ENCODE results near the gene ZNF235.
"Not testable (repeated sequence)": the region's sequence is repeated elsewhere in the genome, so short reads cannot be mapped to it uniquely, and the experiment has no call there.

ZNF235 gene

DNA sequence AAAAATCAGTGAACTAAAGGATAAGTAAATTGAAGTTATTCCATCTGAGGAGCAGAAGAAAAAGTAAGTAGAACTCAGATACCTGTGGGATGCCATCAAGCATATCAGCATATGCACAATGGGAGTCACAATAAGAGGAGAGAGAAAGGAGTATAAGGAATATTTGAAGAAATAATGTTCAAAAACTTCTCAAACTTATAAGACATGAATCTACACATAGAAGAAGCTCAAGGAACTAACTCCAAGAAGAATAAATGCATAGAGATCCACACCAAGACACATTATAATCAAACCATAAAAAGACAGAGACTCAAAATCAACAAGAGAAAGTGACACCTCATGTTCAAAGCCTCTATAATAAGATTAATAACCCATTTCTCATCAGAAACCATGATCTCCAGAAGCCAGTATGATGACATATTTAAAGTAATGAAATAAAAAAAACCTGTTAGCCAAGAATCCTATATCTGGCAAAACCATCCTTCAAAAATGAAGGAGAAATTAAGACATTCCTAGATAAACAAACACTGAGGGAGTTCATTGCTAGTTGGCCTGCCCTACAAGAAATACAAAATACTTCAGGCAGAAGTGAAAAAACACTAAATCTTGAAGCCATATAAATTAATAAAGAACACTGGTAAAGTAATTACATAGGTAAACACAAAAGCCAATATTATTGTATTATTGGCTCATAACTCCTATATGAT is 49.0 kb downstream of the ZNF235 start:
- DNase-seq (ENCODE audit: low read depth): no peak

DNA sequence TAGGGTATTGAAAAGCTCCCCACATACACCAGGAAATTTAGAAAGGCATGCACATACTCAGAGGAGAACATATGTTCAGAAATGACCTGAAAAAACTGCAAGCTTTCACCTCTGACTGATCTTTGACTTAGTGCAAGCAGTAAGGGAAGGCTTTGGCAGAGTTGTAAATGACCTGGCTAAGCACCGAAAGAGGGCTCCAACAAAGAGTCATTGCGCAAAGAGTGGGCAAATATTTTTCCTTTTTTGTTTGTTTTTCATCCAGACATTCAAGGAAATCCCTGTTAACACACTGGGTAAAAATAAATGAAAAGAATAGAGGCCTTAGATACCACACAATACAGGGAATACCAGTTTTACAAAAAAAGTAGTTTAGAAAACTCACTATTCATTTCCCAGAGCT is 50.3 kb downstream of the ZNF235 start:
- DNase-seq (ENCODE audit: low read depth): no peak

DNA sequence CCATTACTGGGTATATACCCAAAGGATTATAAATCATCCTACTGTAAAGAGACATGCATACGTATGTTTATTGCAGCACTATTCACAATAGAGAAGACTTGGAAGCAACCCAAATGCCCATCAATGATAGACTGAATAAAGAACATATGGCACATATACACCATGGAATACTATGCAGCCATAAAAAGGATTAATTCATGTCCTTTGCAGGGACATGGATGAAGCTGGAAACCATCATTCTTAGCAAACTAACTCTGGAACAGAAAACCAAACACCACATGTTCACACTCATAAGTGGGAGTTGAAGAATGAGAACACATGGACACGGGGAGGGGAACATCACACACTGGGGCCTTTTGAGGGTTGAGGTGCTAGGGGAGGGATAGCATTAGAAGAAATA is 51.4 kb downstream of the ZNF235 start:
- not testable (repeated sequence) for DNase-seq (ENCODE audit: low read depth)

DNA sequence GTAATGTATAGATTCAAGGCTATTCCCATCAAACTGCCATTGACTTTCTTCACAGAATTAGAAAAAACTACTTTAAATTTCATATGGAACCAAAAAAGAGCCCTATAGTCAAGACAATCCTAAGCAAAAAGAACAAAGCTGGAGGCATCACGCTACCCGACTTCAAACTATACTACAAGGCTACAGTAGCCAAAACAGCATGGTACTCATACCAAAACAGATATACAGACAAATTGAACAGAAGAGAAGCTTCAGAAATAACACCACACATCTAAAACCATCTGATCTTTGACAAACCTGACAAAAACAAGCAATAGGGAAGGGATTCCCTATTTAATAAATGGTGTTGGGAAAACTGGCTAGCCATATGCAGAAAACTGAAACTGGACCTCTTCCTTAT is 52.5 kb downstream of the ZNF235 start:
- not testable (repeated sequence) for DNase-seq (ENCODE audit: low read depth)

DNA sequence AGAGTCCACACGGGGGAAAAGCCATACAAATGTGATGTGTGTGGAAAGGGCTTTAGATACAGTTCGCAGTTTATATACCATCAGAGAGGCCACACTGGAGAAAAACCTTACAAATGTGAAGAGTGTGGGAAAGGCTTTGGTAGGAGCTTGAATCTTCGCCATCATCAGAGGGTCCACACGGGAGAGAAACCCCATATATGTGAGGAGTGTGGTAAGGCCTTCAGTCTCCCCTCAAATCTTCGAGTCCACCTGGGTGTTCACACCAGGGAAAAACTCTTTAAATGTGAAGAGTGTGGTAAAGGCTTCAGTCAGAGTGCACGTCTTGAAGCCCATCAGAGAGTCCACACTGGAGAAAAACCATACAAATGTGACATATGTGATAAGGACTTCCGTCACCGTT is 68.4 kb downstream of the ZNF235 start:
- no peak for DNase-seq (ENCODE audit: low read depth)

Data from amniotic epithelial cell (primary cell).